ENCODE results near the gene FGF12.

The FGF12 gene

DNA sequence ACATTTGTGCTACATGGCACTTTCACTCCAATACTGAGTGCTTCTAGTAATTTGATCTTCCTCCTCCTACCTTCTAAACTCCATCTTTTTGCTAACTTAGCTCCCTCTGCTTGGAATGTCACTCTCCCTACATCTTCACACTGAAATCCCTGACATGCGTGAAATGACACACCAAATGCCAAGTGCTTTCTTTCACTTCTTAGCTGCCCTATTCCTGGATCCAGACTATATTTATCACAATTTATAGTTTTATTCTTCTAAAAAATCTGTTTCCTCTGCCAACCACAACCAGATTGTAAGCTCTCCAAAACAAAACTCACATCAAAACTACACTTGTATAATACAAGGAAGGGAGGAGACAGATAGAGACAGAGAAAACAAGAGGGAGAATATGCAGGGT is 387.3 kb downstream of the FGF12 start:
- no peak for DNase-seq (ENCODE audit: low spot score)
- Histone ChIP-seq H3K27ac (no peak overlapping the region), H3K4me3 (no peak overlapping the region)
- TF ChIP-seq, protein P1, sequence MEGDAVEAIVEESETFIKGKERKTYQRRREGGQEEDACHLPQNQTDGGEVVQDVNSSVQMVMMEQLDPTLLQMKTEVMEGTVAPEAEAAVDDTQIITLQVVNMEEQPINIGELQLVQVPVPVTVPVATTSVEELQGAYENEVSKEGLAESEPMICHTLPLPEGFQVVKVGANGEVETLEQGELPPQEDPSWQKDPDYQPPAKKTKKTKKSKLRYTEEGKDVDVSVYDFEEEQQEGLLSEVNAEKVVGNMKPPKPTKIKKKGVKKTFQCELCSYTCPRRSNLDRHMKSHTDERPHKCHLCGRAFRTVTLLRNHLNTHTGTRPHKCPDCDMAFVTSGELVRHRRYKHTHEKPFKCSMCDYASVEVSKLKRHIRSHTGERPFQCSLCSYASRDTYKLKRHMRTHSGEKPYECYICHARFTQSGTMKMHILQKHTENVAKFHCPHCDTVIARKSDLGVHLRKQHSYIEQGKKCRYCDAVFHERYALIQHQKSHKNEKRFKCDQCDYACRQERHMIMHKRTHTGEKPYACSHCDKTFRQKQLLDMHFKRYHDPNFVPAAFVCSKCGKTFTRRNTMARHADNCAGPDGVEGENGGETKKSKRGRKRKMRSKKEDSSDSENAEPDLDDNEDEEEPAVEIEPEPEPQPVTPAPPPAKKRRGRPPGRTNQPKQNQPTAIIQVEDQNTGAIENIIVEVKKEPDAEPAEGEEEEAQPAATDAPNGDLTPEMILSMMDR (IDR thresholded peaks at IDR 0.05), result no peak

- TF ChIP-seq, protein P1 (IDR thresholded peaks at IDR 0.05), result no peak
- DNase-seq (ENCODE audit: low spot score), result no peak
- Histone ChIP-seq H3K27ac (no peak overlapping the region), H3K4me3 (no peak overlapping the region)
Observed at GRCh38 chr3:192339214-192339613, 388.1 kb downstream of the FGF12 start.

DNA sequence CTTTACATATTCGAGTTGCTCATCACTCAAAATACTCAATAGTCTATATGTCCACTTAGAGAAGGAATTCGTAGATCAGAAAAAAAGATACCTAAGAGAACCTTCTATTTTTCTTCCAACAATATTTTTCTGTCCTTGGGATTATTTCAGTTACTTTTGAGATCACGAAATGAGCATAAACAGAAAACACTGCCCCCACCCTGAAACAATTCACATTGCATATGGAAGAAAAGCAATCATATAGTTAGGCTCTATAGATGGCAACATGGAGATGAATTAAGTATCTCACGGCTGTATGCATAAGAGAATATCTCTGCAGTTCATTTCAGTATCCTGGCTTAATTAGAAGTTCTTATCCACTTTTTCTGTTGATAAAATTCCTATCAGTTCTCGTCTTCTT is 391.1 kb downstream of the FGF12 start:
- Histone ChIP-seq H3K4me3 (no peak overlapping the region), H3K27ac (no peak overlapping the region)
- TF ChIP-seq, protein P1 (IDR thresholded peaks at IDR 0.05), result no peak
- DNase-seq (ENCODE audit: low spot score), result no peak

DNA sequence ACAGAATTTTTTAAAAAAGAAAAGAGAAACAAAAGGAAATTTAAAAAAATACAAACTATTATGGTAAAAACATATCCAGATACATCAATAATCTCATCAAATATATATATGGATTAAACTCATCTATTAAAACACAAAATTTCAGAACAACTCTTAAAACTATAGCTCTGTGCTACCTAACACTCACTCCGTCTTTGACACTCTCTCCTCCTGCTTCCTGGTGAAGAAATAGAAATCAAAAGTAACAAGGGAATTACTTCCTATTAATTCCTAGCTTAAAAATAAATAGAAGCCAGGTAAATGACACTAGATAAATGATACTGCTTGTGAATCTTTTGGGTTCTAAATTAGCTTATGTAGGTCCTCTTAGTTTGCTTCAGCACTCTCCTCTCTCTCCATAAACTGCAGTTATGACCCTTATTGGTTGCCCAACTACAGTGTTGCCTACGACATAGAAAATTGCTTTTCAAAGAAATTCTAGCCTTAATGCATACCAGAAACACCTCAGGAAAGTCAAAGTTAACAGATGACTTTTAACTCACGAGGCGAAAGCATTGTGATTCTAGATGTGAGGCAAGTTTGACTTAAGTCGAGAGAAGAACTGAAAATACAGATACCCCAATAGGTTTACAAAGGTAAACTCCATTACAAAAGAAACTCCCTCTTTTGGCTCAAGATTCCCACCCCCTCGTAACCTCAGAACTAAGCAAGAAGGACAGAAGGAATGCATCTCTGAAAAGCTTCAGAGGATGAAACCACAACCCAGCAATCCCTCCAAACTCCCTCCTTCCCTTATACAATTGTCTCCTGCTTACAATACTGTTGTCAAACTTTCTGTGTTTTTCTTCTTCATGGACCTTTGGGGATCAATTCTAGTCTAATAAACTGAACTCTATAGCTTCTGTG is 394.7 kb downstream of the FGF12 start:
- no peak overlapping the region for H3K4me3 ChIP-seq
- no peak overlapping the region for H3K27ac ChIP-seq
- TF ChIP-seq, protein P1 (IDR thresholded peaks at IDR 0.05), result no peak
- no peak for DNase-seq (ENCODE audit: low spot score)

DNA sequence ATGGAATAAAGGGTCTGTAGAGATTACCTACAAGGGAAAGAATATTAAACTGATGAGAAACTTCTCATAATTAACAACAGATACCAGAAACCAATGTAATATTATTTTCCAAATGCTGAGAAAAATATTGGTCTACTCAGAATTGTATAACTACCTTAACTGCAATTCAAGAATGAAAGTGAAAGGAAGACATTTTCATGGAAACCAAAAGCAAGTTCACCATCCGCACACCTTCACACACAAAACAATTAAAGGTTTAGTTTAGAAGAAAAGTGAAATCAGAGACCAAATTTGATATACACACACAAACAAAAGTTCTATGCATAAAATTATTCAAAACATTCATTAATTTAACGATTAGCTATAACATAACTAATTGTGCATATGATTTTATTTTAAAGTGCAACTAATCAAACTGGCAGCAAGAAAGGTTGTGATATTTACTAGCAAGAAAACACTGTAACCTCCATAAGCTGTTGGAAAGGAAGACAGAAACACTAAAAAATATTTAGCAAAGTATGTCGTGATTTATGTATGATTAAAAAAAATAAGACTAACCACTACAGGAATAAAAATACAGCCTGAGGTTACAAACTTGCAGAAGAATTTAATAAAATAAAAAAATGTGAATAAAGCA is 395.5 kb downstream of the FGF12 start:
- DNase-seq (ENCODE audit: low spot score), result no peak
- Histone ChIP-seq H3K4me3 (peak overlapping the region; percentile 18), H3K27ac (no peak overlapping the region)
- TF ChIP-seq, protein P1 (IDR thresholded peaks at IDR 0.05), result no peak

DNA sequence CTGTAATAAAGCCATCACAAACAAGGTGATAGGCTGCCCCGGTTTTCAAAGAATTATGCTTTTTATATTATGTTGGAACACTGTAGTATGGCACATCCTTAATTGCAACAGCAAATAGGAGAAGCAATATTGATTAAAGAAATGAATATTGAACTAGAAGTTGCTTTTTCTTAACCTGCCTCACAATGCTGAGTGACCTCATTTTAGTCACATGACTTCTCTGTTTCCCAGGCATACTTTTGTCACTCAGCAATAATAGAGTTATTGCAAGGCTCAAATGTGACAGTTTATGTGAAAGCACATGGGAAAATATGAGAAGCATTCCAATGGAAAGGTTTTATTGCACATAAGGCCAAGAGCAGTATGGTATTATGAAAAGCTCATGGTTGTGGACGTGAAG is 400.7 kb downstream of the FGF12 start:
- H3K4me3 ChIP-seq, result no peak overlapping the region
- DNase-seq (ENCODE audit: low spot score), result no peak
- no peak overlapping the region for H3K27ac ChIP-seq
- TF ChIP-seq, protein P1 (IDR thresholded peaks at IDR 0.05), result no peak
